K562 (cell line): Measurements from ENCODE around the gene GOLIM4. TPM values are rescaled to one million over a fixed set of nuclear protein-coding genes. Genes with fewer than 3 reads are reported as not detected.

ENCODE experiments used
- CEBPG ChIP-seq, 3 experiments: fragments of 200-800 bp in 1 of 3; sonication (Bioruptor generic) in 1 of 3; sonication (generic) in 1 of 3; formaldehyde crosslinking in 1 of 3; IDR thresholded peaks in 2 of 3; conservative IDR thresholded peaks in 1 of 3; 2 replicates each; pipeline versions ENCODE4 v1.6.1 to v1.8.0; 2016 to 2022; ENCODE audit warnings: missing compliant biosample characterization in 2 of 3, missing genetic modification characterization in 2 of 3, mild to moderate bottlenecking in 1 of 3, missing genetic modification reagents in 1 of 3
- CHD4 ChIP-seq: fragments of 200-600 bp; sonication (generic); IDR thresholded peaks from 3 replicates; pipeline ENCODE4 v1.6.1; 2012; ENCODE audit warnings: low read depth, mild to moderate bottlenecking, mixed read lengths, low read length, inconsistent platforms; ENCODE audit not compliant: insufficient read depth, insufficient replicate concordance, poor library complexity, severe bottlenecking
- FOXP1 ChIP-seq: sonication (generic); formaldehyde crosslinking; IDR thresholded peaks from 2 replicates; pipeline ENCODE4 v1.8.0; 2022; ENCODE audit warnings: mild to moderate bottlenecking, missing genetic modification reagents
- HBP1 ChIP-seq: fragments of 450-650 bp; formaldehyde crosslinking; IDR thresholded peaks from 2 replicates; pipeline ENCODE4 v1.4.0; 2022; ENCODE audit warnings: missing genetic modification characterization
- MBD2 ChIP-seq: sonication (generic); IDR thresholded peaks from 2 replicates; pipeline ENCODE4 v1.6.1; 2016; ENCODE audit warnings: low read depth, borderline replicate concordance
- MTF1 ChIP-seq: fragments of 250-450 bp; sonication (Bioruptor Pico); IDR thresholded peaks from 2 replicates; pipeline ENCODE4 v1.9.0; 2021; ENCODE audit warnings: moderate library complexity, mild to moderate bottlenecking, inconsistent platforms, borderline replicate concordance
- PCBP2 ChIP-seq: fragments of 200-400 bp; formaldehyde crosslinking; IDR thresholded peaks from 2 replicates; pipeline ENCODE4 v1.6.1; 2018; ENCODE audit warnings: low read length, low read depth, mild to moderate bottlenecking, moderate library complexity; ENCODE audit not compliant: poor library complexity, severe bottlenecking
- RNF219 ChIP-seq: fragments of 250-450 bp; sonication (Bioruptor Pico); IDR thresholded peaks from 2 replicates; pipeline ENCODE4 v1.5.0; 2022; ENCODE audit warnings: mild to moderate bottlenecking
- SETDB1 ChIP-seq: IDR thresholded peaks from one replicate; pipeline ENCODE4 v1.6.1; 2012; ENCODE audit warnings: low read length, control low read depth, inconsistent platforms
- SRSF7 ChIP-seq: fragments of 200-400 bp; formaldehyde crosslinking; optimal IDR thresholded peaks from 2 replicates; pipeline ENCODE3; 2017; ENCODE audit warnings: mild to moderate bottlenecking, low read depth, low read length
- SRSF9 ChIP-seq: fragments of 200-400 bp; formaldehyde crosslinking; IDR thresholded peaks from 2 replicates; pipeline ENCODE4 v1.6.1; 2017; ENCODE audit warnings: low read depth, low read length, borderline replicate concordance
- TAF1 ChIP-seq: IDR thresholded peaks from 2 replicates; pipeline ENCODE4 v1.6.1; 2011; ENCODE audit warnings: mild to moderate bottlenecking, low read length, moderate library complexity; ENCODE audit not compliant: insufficient read depth, control insufficient read depth, severe bottlenecking; ENCODE audit errors: extremely low read depth
- TCF7L2 ChIP-seq: fragments of 150-350 bp; IDR thresholded peaks from 2 replicates; pipeline ENCODE4 v1.6.1; 2016; ENCODE audit warnings: low read depth, mild to moderate bottlenecking, low read length, moderate library complexity
- THRA ChIP-seq: fragments of 450-650 bp; IDR thresholded peaks from 2 replicates; pipeline ENCODE4 v1.6.1; 2017; ENCODE audit warnings: mild to moderate bottlenecking, moderate library complexity
- XRCC4 ChIP-seq: IDR thresholded peaks from one replicate; pipeline ENCODE4 v1.6.1; 2011; ENCODE audit not compliant: insufficient read depth, insufficient read length; ENCODE audit errors: extremely low read depth
- ZFP1 ChIP-seq: fragments of 450-650 bp; formaldehyde crosslinking; IDR thresholded peaks from 2 replicates; pipeline ENCODE4 v1.4.0; 2020; ENCODE audit warnings: mild to moderate bottlenecking, mixed read lengths
- ZNF124 ChIP-seq: sonication (generic); formaldehyde crosslinking; IDR thresholded peaks from 2 replicates; pipeline ENCODE4 v1.8.1; 2022; ENCODE audit warnings: missing genetic modification reagents
- ZNF384 ChIP-seq: IDR thresholded peaks from 2 replicates; pipeline ENCODE4 v1.6.1; 2012; ENCODE audit warnings: low read depth, low read length, improper control_type of control experiment
- ZNF436 ChIP-seq: fragments of 250-450, 450-650 bp; sonication (Bioruptor Pico); formaldehyde crosslinking; IDR thresholded peaks from 2 replicates; pipeline ENCODE4 v1.7.0; 2020; ENCODE audit warnings: mild to moderate bottlenecking
- polyA plus RNA-seq, 8 experiments: library from polyadenylated mRNA; depleted of rRNA in 4 of 8; stranded (reverse) in 5 of 8; unstranded in 3 of 8; fragments of >200 nt; fragmentation: Nextera tagmentation in 2 of 8; fragmentation: Illumina TruSeq in 1 of 8; extraction: Ambion mirVana in 2 of 8; extraction: Trizol in 1 of 8; gene quantifications; 2 replicates each; pipeline versions ENCODE4 v1.2.1 to v1.2.3, GENCODE V29; 2011 to 2014; ENCODE audit warnings: inconsistent platforms in 1 of 8, missing spikeins in 1 of 8
- total RNA-seq, 7 experiments: library from RNA; depleted of rRNA in 6 of 7; stranded (reverse); fragments of >200 nt in 6 of 7; fragmentation: Illumina TruSeq in 2 of 7; extraction: Trizol in 2 of 7; gene quantifications; 2 replicates each; pipeline versions ENCODE4 v1.2.1 to v1.2.3, GENCODE V29; 2011 to 2021; ENCODE audit warnings: low replicate concordance in 1 of 7
- TF ChIP-seq, protein P1 (sequence below): fragments of 250-450 bp; sonication (Bioruptor Pico); IDR thresholded peaks from 2 replicates; pipeline ENCODE4 v1.8.0; 2022; ENCODE audit warnings: moderate library complexity, mild to moderate bottlenecking, inconsistent platforms

GOLIM4 gene
- total and polyA plus RNA-seq, 9 of the 15 experiments (the other 6 are each of a cell fraction or from before 2014, with no cell fraction given) = 9.3 to 39.4 (median 31.0) TPM

DNA sequence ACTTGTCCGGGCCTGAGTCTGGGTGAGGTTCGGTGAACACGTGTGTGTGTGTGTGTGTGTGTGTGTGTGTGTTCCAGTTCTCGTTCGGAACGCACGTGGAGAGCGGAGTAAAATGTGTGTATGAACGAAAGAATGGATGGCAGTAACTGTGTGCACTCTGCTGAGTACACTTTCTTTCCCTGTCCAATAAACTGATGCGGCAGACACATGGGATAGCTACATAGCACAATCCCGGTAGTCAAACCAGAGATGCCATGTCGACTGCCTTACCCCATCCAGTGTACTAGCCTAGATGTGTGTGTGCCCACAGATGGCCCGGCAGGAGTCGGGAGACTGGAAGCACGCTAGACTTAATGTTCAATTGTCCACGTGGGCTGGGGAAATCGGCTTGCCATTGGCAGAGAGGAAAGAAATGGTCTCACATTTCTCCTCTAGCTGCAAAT, 507 bp upstream of the GOLIM4 start (continued):
- TF ChIP-seq RNF219 (CRISPR knock-in tag) (no peak), ZNF124 (CRISPR knock-in tag) (no peak), SRSF9 (no peak), XRCC4 (no peak), THRA (no peak), HBP1 (CRISPR knock-in tag) (peak; percentile 94), TAF1 (no peak), ZFP1 (CRISPR knock-in tag) (no peak), CEBPG (CRISPR knock-in tag; IDR thresholded peaks at IDR 0.05) (no peak), CEBPG (tag; conservative IDR thresholded peaks at IDR 0.05 in 1 of 2, IDR thresholded peaks at IDR 0.05 in 1 of 2) (no peak), PCBP2 (no peak), FOXP1 (peak; percentile 0), ZNF384 (no peak), TCF7L2 (no peak), MBD2 (no peak), MTF1 (CRISPR knock-in tag) (no peak), CHD4 (no peak), SETDB1 (no peak), ZNF436 (CRISPR knock-in tag) (no peak), SRSF7 (no peak)
- TF ChIP-seq, protein P1, sequence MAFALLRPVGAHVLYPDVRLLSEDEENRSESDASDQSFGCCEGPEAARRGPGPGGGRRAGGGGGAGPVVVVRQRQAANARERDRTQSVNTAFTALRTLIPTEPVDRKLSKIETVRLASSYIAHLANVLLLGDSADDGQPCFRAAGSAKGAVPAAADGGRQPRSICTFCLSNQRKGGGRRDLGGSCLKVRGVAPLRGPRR (CRISPR knock-in tag) = no peak
